Measurements from ENCODE around the gene DNAJB2.
"Not testable (repeated sequence)": the region's sequence is repeated elsewhere in the genome, so short reads cannot be mapped to it uniquely, and the experiment has no call there.

The DNAJB2 gene

GRCh38 chr2:219279151-219279915, at the start of gene DNAJB2:
DNAJB2 (plus strand) TSS chr2:219279366; CDS start chr2:219279834, 468 bp downstream.
- peak; percentile 94 for DNase-seq

DNA sequence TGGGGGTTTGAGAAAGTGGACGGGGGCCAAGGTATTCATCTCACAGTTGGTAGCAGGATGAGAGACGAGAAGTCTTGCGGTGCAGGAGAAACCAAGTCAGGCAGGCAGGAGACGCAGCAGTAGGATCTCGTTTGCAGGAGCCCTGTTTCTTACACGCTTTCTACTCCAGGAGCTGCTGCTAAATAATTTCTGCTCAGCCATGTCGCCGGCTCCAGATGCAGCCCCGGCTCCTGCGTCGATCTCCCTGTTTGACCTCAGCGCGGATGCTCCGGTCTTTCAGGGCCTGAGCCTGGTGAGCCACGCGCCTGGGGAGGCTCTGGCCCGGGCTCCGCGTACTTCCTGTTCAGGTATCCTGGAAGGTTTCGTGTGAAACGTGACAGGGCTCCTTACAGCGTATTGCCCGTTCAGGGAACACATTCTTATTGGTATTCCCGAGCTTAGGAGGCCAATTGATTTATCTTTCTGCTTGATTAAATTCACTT, 49.1 kb upstream of the DNAJB2 start:
- no peak for DNase-seq

GRCh38 chr2:219234331-219234730, 44.8 kb upstream of the DNAJB2 start:
- DNase-seq, result no peak

DNA sequence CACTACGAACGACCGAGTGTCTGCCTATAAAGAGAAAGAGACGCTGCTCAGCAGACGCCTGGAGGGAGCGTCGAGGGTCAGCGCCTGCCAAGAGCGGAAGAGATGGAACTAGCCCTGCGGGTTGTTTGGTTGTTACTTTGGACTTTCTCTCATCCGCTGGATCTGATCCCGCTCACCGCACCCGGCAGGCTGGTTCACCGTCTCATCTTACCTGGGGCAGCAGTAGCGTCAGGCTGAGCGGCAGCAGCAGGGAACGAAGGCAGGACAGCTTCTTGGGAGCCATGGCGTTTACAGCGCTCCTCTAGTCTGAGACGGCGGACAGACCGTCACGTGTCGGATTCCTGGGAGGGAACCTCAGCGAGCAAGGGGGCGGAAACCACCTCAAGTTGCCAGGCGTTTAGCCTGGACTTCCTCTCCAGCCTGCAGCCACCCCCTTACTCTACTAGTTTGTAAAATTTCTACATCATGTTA, 35.8 kb upstream of the DNAJB2 start:
- DNase-seq, result no peak

DNA sequence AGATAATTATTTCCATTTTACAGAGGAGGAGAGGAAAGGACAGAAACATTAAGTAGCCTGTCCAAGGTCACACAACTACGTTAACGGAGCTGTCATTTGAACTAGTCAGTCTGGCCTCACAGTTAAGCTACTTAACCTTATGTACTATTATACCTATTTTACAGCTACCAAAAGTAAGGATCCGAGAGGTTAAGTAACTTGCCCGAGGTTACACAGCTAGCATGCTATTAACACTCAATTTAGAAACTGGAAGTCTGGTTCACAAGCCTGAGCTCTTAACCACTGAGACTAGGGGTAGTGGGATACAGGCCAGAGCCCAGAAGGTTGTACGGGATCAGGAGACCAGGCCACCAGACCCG, 34.4 kb upstream of the DNAJB2 start:
- DNase-seq, result no peak

DNA sequence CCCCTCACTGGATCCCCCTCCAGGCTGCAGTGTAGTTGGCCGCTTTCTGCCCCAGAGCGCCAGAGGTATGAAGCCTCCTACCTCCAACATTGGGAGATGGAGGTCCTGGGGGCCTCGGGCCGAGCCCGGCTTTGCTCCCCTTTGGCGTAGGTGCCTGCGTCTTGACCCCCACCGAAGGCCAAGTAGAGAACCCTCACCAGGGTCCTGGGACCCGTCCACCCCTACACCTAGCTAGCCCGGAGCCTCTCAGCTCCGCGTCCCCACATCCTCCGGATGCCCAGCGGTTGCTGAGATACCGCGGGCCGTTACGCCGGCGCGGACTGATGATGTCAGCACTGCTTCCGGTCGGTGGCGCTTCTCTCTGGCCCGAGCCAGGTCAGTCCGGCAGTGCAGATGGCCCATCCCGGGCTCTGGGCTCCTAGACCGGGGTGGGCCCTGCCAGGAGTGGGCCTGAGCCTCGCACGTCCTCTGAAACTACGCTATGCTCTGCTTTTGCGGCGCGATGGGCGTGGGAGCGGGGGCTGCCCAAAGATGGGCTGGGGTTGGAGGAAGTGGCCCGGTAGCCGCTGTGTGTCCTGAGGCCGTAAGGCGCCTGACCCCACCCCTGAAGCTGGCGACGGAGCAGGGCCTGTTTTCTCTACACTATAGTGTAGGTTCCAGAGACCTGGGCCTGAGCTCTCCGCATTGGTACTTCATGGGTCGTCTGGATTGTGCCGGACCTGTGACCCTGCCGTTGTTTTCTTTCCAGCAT, 33.8 kb upstream of the DNAJB2 start, which contains the start of the genes GLB1L and STK16:
GLB1L (minus strand) TSS at position 297 of the 751 bp plus-strand sequence. CDS start 1,871 bp downstream, outside the sequence.
STK16 (plus strand) TSS at position 332 of the 751 bp plus-strand sequence. CDS start 521 bp downstream, outside the sequence.
- peak; percentile 64 for DNase-seq

GRCh38 chr2:219245899-219246230, 33.3 kb upstream of the DNAJB2 start:
- no peak for DNase-seq

DNA sequence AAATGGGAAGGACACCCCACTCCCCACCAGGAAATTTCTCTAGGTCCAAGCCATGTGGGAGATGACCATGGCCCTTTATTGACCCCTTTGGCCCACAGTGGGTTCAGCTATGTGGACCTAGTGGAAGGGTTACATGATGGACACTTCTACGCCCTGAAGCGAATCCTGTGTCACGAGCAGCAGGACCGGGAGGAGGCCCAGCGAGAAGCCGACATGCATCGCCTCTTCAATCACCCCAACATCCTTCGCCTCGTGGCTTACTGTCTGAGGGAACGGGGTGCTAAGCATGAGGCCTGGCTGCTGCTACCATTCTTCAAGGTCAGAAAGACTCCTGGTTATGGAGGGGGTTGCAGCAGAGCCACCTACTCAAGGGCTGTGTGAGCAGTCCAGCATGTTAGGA, 32.6 kb upstream of the DNAJB2 start:
- DNase-seq, result no peak

DNA sequence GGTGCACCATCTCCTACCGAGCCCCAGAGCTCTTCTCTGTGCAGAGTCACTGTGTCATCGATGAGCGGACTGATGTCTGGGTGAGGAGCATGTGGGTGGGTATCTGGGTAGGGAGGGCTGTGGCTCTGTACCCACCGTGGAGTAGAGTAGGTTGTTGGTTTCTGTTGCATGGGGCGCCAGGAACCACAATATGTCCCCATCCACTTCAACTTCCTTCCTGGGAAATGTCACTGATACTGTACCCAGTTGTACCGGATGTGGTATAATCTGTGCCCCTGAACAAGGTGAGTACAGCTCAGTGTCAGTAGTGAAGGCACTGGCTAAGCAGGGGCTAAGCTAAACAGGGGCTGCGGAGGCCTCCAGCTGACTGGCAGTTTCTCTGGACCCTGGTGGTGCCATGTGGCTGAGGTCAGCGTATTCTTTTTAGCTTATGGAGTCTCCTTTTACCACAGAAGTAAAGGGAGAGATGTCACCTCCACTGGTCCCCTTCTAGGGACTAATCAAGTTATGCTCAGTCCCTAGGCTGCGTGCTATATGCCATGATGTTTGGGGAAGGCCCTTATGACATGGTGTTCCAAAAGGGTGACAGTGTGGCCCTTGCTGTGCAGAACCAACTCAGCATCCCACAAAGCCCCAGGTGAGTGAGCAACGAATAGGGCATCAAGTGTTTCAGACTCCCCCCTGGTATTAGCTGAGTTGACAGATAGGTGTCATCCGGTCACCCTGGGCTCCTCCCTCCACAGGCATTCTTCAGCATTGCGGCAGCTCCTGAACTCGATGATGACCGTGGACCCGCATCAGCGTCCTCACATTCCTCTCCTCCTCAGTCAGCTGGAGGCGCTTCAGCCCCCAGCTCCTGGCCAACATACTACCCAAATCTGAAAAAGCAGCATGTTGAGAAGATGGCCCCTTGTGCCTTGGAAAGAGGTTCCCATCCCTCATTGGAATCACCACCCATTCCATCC, 31.2 kb upstream of the DNAJB2 start:
- no peak for DNase-seq

- DNase-seq, result no peak
These were observed 30.3 kb upstream of the DNAJB2 start for GRCh38 chr2:219248845-219249202.

GRCh38 chr2:219249203-219249980, 29.8 kb upstream of the DNAJB2 start:
- peak; percentile 90 for DNase-seq

GRCh38 chr2:219250049-219250781, 29.0 kb upstream of the DNAJB2 start:
- no peak for DNase-seq

DNA sequence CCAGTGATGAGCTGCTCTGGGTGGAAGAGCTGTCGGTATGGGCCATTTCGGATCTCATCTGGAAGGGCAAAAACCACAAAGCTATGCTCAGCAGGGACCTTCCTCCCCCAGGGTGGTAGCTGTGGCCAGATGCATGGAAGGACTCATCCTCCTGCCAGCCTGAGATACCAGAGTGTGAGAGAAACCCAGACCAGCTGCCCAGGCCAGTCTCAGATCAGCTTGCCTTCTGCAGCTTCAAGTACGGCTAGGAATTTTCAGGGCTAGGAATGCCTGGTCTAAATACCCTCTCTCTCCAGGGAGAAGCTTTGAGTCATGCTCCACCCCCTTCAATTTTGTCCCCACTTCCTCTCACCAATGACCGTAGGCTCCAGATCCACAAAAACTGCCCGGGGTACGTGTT, 27.5 kb upstream of the DNAJB2 start:
- DNase-seq, result no peak

DNA sequence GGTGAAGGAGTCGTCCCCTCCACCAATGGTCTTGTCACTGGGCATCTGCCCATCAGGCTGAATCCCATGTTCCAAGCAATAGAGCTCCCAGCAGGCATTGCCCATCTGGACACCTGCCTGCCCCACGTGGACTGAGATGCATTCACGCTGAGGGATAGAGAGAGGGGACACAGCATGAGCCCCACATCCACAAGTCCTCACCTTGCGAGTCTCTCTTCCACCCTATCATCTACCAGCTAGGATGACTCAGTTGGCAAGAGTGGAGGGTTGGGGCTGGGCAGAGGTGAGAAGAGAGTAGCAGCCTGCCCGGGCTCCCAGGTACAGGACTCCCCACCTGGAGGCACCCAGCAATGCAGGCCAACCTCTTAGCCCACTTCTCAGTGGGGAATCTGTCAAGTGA, 27.1 kb upstream of the DNAJB2 start:
- DNase-seq, result no peak

DNA sequence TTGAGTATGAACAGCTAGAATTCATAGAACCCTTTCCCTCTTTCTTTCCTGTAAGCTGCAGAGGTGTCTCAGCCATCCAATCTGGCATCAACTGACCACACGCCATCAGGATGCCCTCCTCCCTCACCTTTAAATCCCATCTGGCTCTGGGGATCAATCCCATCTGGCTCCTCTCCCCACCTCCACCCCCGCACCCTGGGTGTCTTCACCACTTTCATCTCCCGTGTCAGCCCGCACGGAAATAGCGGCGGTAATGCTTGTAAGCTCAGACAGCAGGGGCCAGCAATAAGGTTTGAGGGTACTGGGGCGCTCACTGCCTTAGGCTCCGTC, 26.6 kb upstream of the DNAJB2 start:
- DNase-seq, result no peak

DNA sequence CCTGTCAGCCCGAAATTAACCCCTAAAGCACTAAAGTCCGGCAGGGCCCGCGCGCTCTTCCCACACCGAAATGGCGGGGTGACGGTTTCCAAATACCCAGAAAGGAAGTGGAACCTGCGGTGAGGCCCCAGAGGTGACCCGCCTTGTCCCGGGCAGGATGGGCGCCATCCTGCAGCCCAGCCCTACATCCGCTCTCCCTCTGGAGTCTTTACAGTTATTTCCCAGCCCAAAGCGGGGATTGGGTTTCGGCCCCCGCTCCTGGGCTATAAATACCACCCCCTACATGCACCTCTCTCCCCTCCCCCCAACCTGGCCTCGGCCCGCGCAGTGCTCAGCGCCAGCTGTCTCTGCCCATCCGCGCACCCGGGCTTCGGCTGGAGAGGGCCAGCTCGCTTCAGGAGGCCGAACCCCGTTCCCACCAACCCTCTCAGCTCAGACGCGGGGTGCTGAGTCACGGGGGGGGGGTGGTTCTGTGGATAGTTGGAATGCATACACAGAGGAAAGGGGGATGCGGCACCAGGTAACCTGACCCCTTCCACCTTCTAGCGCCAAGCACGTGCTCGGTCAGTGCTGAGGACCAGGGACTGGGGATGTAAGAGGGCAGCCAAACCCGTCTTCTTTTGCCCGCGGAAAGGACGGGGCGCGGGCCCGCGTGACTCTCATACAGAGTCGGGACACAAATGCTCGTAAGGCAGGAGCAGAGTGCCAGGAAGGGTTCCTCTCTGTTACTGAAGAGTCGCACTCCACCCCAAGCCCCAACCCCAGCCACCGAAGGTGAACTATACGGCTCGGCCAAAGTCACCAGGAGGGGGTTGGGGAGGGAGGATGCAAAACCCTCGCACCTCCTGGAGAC, 26.0 kb upstream of the DNAJB2 start, which contains the start of gene TUBA4B:
TUBA4B (plus strand) TSS at position 344 of the 853 bp plus-strand sequence; CDS start at position 509, 165 bp downstream.
- DNase-seq, result no peak

DNA sequence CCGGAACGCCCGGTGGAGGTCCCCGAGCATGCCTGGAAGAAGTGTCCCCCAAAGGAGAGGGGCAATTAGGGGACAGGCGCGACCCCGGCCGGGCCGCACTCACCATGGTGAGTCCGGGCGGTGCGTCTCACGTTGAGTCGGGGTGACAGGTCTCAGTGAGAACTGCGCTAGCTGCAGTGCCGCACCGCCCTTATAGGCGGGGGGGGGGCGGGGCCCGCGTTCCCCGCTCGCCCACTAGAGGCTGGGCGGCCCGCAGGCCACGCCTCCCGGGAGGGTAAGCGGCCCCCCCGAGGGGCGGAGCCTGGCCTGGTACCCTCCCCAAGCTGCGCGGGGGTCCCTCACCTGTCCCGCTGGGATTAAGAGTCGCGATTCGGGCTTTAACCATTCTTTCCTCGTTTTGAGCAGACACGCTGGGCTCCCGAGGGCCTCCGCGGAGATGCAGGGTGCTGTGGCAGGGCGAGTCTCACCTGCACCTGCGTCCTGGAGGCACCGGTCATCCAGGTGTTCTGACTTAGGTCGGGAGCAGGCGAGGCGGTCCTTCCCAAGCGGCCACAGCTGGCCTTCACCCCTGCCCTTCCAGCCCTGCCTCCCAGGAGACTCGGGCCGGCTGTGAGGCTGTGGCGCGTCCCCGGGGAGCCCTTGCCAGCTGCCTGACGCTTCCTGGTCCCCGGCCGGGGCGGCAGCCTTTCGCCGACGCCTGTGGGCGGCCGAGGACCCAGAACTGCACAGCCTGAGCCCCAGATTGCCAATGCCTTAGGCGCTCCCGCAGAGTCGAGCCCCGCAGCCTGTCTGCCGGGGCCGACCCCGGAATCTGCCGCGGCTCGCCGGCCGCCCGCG, 25.2 kb upstream of the DNAJB2 start, which contains the start of gene TUBA4A:
TUBA4A (minus strand) TSS at position 166 of the 837 bp plus-strand sequence; CDS start at position 106, 60 bp downstream.
- peak; percentile 60 for DNase-seq

DNA sequence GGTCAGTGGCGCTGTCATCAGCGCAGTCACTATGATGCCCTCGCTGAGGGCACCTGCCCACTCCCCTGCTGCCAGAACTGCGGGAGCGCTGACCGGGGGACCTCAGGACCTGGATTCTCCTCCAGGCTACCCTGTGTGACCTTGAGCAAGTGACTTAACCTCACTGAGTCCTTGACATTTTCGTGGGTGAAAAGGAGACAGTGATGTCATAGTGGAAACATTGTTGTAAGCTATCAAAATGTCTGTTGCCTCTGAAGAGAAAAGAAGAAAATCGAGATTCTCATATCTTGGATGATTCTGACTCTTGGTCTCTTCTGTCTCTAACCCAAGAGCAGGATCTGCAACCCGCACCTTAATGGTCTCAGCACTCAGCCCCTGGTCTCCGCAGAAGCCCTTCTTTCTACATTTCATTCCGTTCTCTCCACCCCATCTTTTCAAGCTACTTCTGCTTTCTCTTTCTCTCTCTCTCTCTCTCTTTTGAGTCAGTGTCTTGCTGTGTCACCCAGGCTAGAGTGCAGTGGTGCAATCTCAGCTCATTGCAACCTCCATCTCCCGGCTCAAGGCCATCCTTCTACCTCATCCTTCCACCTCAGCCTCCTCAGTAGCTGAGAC, 24.5 kb upstream of the DNAJB2 start:
- DNase-seq, result no peak

GRCh38 chr2:219258942-219259341, 20.2 kb upstream of the DNAJB2 start:
- not testable (repeated sequence) for DNase-seq

Data from NCI-H526 treated with DMSO at 0.1 percent for 48 hours (cell line).